Measurements from ENCODE around the gene KRTAP5-9.
"Not testable (repeated sequence)": the region's sequence is repeated elsewhere in the genome, so short reads cannot be mapped to it uniquely, and the experiment has no call there.

KRTAP5-9 gene

DNA sequence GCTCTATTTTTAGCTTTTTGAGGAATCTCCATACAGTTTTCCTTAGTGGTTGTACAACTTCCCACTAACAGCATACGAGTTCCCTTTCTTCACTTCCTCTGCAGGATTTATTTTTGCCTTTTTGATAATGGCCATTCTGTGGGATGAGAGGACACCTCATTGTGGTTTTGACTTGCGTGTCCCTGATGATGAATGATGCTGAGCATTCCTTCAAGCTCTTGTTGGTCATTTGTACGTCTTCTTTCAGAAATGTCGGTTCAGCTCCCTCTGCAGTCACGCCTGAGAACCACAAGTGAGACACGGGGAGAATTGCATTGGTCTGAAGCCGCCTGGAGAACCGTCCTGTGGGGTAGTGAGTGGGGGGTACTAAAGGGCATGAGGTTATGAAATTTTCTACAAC, 15.2 kb downstream of the KRTAP5-9 start:
- no peak for DNase-seq (ENCODE audit: extremely low read depth, low read depth)
- TF ChIP-seq, protein P1, sequence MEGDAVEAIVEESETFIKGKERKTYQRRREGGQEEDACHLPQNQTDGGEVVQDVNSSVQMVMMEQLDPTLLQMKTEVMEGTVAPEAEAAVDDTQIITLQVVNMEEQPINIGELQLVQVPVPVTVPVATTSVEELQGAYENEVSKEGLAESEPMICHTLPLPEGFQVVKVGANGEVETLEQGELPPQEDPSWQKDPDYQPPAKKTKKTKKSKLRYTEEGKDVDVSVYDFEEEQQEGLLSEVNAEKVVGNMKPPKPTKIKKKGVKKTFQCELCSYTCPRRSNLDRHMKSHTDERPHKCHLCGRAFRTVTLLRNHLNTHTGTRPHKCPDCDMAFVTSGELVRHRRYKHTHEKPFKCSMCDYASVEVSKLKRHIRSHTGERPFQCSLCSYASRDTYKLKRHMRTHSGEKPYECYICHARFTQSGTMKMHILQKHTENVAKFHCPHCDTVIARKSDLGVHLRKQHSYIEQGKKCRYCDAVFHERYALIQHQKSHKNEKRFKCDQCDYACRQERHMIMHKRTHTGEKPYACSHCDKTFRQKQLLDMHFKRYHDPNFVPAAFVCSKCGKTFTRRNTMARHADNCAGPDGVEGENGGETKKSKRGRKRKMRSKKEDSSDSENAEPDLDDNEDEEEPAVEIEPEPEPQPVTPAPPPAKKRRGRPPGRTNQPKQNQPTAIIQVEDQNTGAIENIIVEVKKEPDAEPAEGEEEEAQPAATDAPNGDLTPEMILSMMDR (IDR thresholded peaks at IDR 0.05; ENCODE audit: low read depth, low read length, missing control alignments), result peak; percentile 38
- H3K4me3 ChIP-seq (replicated peaks; ENCODE audit: low read depth, low read length), result no peak overlapping the region

DNA sequence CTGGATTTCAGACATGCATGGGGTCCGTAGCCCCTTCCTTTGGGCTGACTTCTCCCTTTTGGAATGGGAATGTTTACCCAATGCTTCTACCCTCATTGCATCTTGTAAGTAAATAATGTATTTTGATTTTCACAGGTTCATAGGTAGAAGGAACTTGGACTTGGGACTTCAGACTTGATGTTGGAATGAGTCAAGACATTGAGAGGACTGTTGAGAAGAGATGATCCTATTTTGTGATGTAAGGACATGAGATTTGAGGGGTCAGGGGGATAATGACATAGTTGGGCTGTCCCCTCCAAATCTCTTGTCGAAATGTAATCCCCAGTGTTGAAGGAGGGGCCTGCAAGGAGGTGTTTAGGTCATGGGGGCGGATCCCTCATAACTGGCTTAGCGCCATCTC, 16.2 kb downstream of the KRTAP5-9 start:
- H3K4me3 ChIP-seq (replicated peaks; ENCODE audit: low read depth, low read length), result no peak overlapping the region
- TF ChIP-seq, protein P1 (IDR thresholded peaks at IDR 0.05; ENCODE audit: low read depth, low read length, missing control alignments), result no peak
- no peak for DNase-seq (ENCODE audit: extremely low read depth, low read depth)

DNA sequence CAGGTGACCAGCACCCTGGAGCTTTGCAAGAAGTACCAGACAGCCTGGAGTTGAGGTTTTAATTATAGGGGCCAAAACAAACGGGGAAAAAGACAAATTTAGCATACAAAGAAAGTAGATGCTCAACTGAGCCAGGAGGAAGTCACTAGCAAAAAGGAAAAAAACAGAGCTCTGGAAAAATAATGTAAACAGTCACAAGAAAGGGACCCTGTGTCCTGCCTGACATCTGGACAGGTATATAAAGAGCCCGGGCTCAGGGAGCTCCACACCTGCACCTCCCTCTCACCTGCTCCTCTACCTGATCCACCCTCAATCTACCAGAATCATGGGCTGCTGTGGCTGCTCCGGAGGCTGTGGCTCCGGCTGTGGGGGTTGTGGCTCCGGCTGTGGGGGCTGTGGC, 17.0 kb downstream of the KRTAP5-9 start, which contains the start of gene KRTAP5-10:
Gene KRTAP5-10, plus strand, starts transcription at position 301 of the 400 bp plus-strand sequence. Its CDS starts 25 bp downstream, at position 326.
- no peak within 1 kb of the TSS for H3K4me3 ChIP-seq (replicated peaks; ENCODE audit: low read depth, low read length)
- DNase-seq (ENCODE audit: extremely low read depth, low read depth), result no peak
- TF ChIP-seq, protein P1 (IDR thresholded peaks at IDR 0.05; ENCODE audit: low read depth, low read length, missing control alignments), result no peak

DNA sequence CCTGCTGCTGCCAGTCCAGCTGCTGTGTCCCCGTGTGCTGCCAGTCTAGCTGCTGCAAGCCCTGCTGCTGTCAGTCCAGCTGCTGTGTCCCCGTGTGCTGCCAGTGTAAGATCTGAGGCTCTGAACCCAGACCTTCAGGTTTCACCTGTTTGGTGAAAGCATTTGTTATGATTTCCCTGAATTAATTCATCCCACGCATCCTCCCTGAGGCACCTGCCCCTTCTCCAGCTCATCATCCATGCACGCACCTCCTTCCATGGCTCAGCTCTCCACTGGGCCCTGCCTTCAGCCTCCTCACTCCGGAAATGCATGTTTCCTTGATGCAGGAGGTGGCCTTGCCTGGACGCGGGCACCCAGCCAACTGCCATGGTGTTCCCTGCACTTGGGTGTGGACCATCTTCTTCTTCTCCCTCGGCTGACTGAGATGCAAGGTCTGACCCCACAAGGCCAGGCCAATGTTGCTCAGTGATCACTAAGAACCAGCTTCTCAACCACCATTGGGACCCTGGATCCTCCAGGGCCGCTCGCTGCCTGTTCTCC, 17.9 kb downstream of the KRTAP5-9 start:
- H3K4me3 ChIP-seq (replicated peaks; ENCODE audit: low read depth, low read length), result no peak overlapping the region
- no peak for DNase-seq (ENCODE audit: extremely low read depth, low read depth)
- TF ChIP-seq, protein P1 (IDR thresholded peaks at IDR 0.05; ENCODE audit: low read depth, low read length, missing control alignments), result no peak

DNA sequence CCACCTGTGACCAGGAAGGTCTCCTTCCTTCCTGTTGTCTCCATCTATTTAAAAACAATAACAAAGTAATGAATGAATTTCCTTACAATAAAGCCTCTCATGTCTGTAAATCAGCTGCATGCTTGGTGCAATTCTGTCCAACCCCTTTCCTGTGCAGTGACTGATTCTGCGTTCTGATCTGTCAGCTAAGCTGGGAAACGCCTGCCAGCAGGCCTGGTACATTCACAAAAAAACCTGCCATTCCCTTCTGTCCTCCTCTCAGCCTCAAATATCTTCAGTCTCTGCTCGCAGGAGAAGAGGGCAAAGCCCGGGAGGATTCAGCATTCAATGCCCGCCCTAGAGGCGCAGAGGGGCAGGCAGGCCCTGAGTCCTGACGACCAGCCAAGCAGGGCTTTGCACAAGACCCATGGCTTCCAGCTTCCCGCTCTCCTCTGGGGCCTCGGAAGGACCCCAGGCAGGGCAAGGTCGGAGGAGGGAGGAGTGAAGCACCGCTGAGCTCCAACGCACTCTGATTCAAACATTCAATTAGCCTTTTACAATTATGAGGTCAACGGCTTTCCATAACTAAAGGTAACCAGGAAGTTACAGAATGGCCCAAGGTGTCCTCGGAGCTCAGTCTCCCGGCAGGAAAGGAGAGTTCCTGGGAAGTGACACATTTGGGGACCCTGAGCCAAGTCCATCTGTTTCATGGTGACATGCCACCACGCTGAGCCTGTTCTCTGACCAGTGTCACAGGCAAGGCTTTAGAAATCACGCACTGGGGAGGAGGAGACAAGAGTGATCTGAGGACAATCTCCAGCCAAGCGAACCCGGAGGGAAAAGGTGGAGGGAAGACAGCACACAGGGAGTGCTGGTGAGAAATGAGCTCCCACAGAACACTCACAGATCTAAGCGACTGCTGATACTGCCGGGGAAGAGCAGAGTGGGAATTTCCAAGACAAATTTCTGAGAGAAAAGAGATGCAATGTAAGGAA, 18.7 kb downstream of the KRTAP5-9 start:
- H3K4me3 ChIP-seq (replicated peaks; ENCODE audit: low read depth, low read length), result not testable (repeated sequence)

DNA sequence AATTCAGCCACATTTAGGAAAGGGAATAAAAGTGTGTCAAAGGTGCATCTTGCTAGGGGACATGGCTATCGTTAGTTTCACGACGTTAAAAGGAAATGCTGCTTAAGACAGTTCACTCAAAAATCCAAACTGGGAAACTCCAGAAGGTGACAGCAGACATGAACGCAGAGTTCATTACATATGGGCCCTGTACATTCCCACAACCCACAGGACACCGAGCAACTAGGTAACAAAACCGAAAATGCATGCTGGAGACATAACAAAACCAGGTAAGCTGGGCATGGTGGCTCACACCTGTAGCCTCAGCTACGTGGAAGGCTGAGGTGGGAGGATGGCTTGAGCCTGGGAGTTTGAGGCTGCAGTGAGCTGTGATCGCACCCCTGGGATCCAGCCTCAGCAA, 19.4 kb downstream of the KRTAP5-9 start:
- DNase-seq (ENCODE audit: extremely low read depth, low read depth); H3K4me3 ChIP-seq (replicated peaks; ENCODE audit: low read depth, low read length): not testable (repeated sequence)

More for the DNA sequence above, 18.7 kb downstream of the KRTAP5-9 start:
- DNase-seq (ENCODE audit: extremely low read depth, low read depth), result not testable (repeated sequence)

DNA sequence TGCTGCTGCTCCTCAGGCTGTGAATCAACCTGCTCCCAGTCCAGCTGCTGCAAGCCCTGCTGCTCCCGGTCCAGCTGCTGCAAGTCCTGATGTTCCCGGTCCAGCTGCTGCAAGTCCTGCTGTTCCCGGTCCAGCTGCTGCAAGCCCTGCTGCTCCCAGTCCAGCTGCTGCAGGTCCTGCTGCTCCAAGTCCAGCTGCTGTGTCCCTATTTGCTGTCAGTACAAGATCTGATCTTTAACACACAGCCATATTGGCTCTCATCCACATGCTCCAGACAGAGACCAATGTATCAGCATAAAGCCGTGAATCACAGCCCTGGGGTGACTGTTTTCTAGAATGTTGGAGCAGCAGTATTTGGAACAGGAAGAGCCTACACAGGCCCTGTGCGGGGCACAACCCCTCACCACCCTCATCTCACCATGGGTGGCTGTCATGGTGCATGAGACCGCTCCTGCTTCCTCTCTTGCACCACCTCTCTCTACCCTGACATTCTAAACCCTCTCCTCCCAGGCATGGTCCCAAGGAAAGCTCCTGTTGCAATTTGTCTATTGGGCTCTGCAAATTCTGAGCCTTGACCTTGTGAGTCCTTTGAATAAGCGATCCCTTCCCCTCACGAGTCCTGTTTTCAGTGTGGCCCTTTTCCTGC, 20.6 kb downstream of the KRTAP5-9 start:
- no peak for DNase-seq (ENCODE audit: extremely low read depth, low read depth)
- H3K4me3 ChIP-seq (replicated peaks; ENCODE audit: low read depth, low read length), result no peak overlapping the region
- TF ChIP-seq, protein P1 (IDR thresholded peaks at IDR 0.05; ENCODE audit: low read depth, low read length, missing control alignments), result no peak

DNA sequence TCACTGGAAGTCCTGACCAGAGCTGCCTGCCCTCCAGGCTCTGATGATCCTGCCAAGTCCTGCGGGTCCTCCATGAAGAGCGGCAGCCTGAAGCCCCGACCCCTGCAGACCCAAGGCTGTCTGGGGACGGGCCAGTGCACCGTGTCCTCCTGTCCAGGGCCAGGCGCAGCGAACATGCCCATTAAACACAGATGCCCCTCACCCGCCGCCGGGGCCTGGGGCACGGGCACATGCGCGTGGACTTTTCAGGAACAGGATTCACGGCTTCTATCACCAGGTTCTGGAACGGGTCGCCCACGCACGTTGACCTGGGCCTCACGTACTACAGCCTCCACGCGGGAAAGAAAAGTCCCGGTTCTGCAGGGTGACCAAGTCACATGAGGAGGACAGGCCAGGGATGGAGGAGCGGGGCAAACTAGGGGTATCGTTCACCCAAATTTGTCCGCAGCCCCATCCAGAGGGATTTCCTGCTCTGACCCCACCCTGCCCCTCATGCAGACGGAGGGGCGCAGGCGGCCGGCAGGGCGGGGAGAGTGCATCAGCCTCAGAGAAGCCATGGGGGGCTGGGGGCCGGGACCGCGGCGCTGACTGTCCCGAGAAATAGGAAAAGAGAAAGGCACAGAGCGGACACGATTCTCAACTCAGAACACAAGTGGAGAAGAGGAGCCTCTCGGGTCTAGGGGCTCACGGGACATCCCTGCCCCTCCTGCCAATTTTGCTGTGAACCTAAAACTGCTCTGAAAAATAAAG, 23.1 kb downstream of the KRTAP5-9 start:
- not testable (repeated sequence) for H3K4me3 ChIP-seq (replicated peaks; ENCODE audit: low read depth, low read length); DNase-seq (ENCODE audit: extremely low read depth, low read depth)

All from HFF-Myc (cell line).